Measurements from ENCODE around the gene CTTNBP2NL. TPM values are rescaled to one million over a fixed set of nuclear protein-coding genes. Genes with fewer than 3 reads are reported as not detected.

Gene CTTNBP2NL
- total RNA-seq, 1 donor from 2014 or later = 39.0 TPM

DNA sequence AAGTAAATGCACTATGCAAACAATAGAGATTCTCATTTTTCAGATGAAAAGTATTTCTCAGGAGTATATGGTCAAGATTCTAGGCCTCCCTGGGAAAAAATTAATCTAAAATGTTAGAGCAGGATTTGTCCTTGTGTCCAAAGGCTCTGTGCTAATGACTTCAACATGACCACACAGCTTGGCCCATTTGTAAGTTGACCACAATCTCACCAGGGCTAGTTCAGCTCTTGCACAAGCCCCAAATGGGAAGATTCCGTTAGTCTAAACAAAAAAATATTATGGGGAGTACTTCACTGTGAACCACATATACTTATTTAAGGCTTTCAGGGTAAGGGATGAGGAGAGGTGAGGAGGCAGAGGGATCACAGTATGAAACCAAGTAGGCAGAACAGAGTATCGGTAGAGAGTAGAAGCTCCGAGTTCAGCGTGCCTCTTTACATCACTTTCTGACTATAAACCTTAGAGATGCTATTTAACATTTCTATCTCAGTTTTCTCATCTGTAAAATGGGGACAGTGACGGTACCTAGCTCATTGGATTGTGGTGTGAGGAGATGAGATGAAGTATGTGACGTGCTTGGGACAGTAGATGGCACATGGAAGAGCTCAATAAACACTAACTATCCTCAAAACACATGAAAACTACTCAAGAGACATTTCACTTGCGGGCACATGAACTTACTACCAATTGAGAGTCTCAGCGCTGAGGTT is 37.8 kb upstream of the CTTNBP2NL start:
- no peak for DNase-seq (ENCODE audit: low read depth, low spot score)
- H3K4me3 Mint-ChIP-seq = no peak overlapping the region
- TF ChIP-seq, protein P1, sequence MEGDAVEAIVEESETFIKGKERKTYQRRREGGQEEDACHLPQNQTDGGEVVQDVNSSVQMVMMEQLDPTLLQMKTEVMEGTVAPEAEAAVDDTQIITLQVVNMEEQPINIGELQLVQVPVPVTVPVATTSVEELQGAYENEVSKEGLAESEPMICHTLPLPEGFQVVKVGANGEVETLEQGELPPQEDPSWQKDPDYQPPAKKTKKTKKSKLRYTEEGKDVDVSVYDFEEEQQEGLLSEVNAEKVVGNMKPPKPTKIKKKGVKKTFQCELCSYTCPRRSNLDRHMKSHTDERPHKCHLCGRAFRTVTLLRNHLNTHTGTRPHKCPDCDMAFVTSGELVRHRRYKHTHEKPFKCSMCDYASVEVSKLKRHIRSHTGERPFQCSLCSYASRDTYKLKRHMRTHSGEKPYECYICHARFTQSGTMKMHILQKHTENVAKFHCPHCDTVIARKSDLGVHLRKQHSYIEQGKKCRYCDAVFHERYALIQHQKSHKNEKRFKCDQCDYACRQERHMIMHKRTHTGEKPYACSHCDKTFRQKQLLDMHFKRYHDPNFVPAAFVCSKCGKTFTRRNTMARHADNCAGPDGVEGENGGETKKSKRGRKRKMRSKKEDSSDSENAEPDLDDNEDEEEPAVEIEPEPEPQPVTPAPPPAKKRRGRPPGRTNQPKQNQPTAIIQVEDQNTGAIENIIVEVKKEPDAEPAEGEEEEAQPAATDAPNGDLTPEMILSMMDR (conservative IDR thresholded peaks at IDR 0.05) = no peak
- no peak overlapping the region for H3K27ac Mint-ChIP-seq (ENCODE audit: unreplicated experiment)
- no peaks in the 10 kb centered on the region for H3K36me3 Mint-ChIP-seq (ENCODE audit: low read depth)
- no peaks in the 10 kb centered on the region for H3K9me3 Mint-ChIP-seq
- peaks cover 46% of the 10 kb centered on the region for H3K27me3 Mint-ChIP-seq (ENCODE audit: low read depth)
- no peaks in the 10 kb centered on the region for H3K4me1 Mint-ChIP-seq

DNA sequence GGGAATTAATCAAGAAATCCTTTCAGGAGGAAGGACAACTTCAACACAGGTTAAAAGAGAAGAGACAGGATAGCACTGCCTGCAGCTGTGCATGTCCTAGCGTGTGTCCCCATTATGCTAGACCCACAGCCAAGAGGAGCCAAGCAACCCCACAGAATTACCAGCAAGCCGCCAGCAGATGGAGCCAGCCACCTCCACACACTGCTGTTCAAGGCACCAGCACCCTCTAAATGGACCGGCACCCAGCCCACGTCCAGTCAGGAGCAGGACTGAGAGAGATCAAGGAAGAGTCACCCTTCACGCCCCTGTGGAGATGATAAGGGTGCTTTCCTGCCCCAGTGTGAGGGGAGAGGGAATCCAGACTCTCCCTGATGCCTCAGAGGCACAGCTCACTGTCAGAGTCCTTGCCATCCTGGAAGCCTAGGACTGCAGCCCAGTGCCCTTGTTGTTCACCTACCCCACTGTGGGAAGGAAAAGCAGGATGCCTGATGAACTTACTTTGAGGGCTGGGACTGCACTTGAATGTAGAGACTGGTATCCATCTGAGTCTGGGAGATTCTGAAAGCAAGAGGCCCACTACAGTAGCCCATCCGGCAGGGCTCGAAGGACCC is 37.1 kb upstream of the CTTNBP2NL start:
- DNase-seq (ENCODE audit: low read depth, low spot score) = peak; percentile 27
- Mint-ChIP-seq H3K27ac (ENCODE audit: unreplicated experiment) (no peak overlapping the region), H3K36me3 (ENCODE audit: low read depth) (no peaks in the 10 kb centered on the region), H3K4me3 (no peak overlapping the region), H3K9me3 (no peaks in the 10 kb centered on the region), H3K27me3 (ENCODE audit: low read depth) (peaks cover 45% of the 10 kb centered on the region), H3K4me1 (no peaks in the 10 kb centered on the region)
- TF ChIP-seq, protein P1 (conservative IDR thresholded peaks at IDR 0.05) = peak; percentile 74

DNA sequence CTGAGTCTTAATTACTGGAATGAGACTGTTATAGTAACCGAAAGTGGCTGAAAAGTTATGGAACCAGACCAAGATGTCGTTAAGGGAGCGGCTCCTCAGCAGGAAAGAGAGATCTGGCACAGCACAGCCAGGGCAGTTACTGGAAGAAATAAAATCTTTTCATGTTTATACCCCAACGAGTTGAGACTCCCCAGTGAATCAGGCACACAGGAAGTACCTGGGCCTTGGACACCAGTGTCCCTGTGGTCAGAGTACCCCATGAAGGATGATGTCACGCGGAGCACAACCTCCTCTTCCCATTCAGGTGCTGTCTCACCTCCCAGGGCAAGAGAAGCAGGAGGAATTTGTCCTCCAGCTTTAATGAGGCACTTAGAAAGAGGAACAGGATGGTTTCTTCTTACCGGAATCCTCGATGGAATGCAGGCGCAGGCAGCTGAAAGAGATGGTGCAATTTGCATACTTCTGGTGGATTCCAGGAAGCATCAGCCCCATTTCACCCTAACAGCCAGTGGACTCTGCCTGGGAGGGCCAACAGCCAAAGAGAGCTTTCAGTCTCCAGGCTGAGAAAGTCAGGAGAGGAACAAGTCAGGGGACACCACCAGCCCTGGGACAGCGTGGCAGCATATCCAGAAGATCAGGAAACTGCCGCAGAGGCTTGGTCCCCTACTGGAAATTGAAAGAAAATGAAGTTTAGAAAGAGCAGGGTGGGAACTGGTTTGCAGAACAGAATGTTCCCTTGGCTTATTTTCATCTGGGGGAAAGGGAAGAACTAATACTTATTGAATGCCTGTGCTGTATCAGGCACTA is 35.9 kb upstream of the CTTNBP2NL start:
- no peaks in the 10 kb centered on the region for H3K4me1 Mint-ChIP-seq
- H3K27ac Mint-ChIP-seq (ENCODE audit: unreplicated experiment) = no peak overlapping the region
- H3K4me3 Mint-ChIP-seq = no peak overlapping the region
- DNase-seq (ENCODE audit: low read depth, low spot score) = no peak
- TF ChIP-seq, protein P1 (conservative IDR thresholded peaks at IDR 0.05) = no peak
- no peaks in the 10 kb centered on the region for H3K9me3 Mint-ChIP-seq
- peaks cover 44% of the 10 kb centered on the region for H3K27me3 Mint-ChIP-seq (ENCODE audit: low read depth)
- H3K36me3 Mint-ChIP-seq (ENCODE audit: low read depth) = no peaks in the 10 kb centered on the region

DNA sequence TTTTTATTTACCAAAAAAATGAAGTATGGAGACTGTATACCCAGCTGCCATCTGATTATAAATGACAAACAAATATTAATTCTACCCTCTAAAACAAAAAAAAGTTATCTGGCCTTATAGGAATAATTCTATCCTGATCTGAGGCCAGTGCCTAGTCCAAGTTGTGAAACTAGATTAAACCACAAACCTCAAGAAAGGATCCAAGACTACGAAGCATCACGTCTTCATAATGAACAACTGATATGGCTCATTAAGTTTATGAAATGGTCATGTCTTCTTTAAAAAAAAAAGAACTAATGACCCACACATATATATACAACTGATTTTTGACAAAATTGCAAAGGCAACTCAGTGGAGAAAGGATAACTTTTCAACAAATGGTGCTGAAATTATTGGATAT is 32.4 kb upstream of the CTTNBP2NL start:
- H3K4me1 Mint-ChIP-seq = no peaks in the 10 kb centered on the region
- H3K27ac Mint-ChIP-seq (ENCODE audit: unreplicated experiment) = no peak overlapping the region
- no peaks in the 10 kb centered on the region for H3K36me3 Mint-ChIP-seq (ENCODE audit: low read depth)
- TF ChIP-seq, protein P1 (conservative IDR thresholded peaks at IDR 0.05) = no peak
- DNase-seq (ENCODE audit: low read depth, low spot score) = no peak
- peaks cover 63% of the 10 kb centered on the region for H3K27me3 Mint-ChIP-seq (ENCODE audit: low read depth)
- H3K9me3 Mint-ChIP-seq = no peaks in the 10 kb centered on the region
- no peak overlapping the region for H3K4me3 Mint-ChIP-seq

DNA sequence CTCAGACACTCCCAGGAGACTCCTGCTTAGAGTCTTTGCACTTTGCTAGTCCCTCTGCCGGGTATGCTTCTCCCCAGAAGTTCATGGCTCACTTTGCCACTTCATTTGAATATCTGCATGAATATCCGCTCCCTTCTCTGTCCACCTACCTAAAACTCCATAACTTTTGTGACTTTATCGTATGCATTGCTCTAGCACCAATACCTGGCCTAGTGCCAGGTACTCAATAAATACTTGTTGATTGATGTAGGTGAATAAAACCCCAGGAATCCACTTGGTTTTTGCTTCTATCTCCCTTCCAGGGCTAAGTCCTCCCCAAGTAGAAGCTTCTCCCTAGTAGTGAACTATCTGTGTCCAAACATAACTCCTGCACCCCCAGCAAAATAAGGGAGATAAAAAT is 27.8 kb upstream of the CTTNBP2NL start:
- H3K9me3 Mint-ChIP-seq = no peaks in the 10 kb centered on the region
- TF ChIP-seq, protein P1 (conservative IDR thresholded peaks at IDR 0.05) = no peak
- no peak overlapping the region for H3K4me3 Mint-ChIP-seq
- no peaks in the 10 kb centered on the region for H3K4me1 Mint-ChIP-seq
- H3K36me3 Mint-ChIP-seq (ENCODE audit: low read depth) = no peaks in the 10 kb centered on the region
- DNase-seq (ENCODE audit: low read depth, low spot score) = no peak
- H3K27ac Mint-ChIP-seq (ENCODE audit: unreplicated experiment) = no peak overlapping the region
- peaks cover 63% of the 10 kb centered on the region for H3K27me3 Mint-ChIP-seq (ENCODE audit: low read depth)
